ENCODE results near the gene CDK5RAP2. TPM values are rescaled to one million over a fixed set of nuclear protein-coding genes. Genes with fewer than 3 reads are reported as not detected.

Gene CDK5RAP2
- total and polyA plus RNA-seq, 2 experiments from 2014 or later, result 23.9 to 30.9 TPM

- H3K79me2 ChIP-seq, result no peaks in the 10 kb centered on the region
- no peak for DNase-seq (ENCODE audit: low spot score)
- H3K4me2 ChIP-seq, result no peak overlapping the region
- H3K9me2 ChIP-seq (replicated peaks; ENCODE audit: insufficient read depth), result no peaks in the 10 kb centered on the region
- H3K27ac ChIP-seq, result peak overlapping the region; percentile 19
- no peak overlapping the region for H2AFZ ChIP-seq
- WGBS (ENCODE audit: low lambda C conversion rate, missing lambda C conversion rate), result 80% methylated on average over 12 of the region's 12 CpGs
- H3K27me3 ChIP-seq, result no peaks in the 10 kb centered on the region
- no peaks in the 10 kb centered on the region for H4K20me1 ChIP-seq (ENCODE audit: insufficient read depth, poor library complexity, severe bottlenecking)
- H3K36me3 ChIP-seq (replicated peaks; ENCODE audit: insufficient read depth, low read depth), result no peaks in the 10 kb centered on the region
- H3K9me3 ChIP-seq (ENCODE audit: low read depth), result no peaks in the 10 kb centered on the region
- no peak for TF ChIP-seq EZH2phosphoT487 (IDR thresholded peaks at IDR 0.05; ENCODE audit: low read depth, severe bottlenecking, unreplicated experiment)
- no peak for TF ChIP-seq CTCF (IDR thresholded peaks at IDR 0.05; ENCODE audit: poor library complexity)
- no peak for TF ChIP-seq EZH2 (IDR thresholded peaks at IDR 0.05; ENCODE audit: borderline replicate concordance)
- no peak overlapping the region for H3K4me3 ChIP-seq
- peaks cover 17% of the 10 kb centered on the region for H3K4me1 ChIP-seq (ENCODE audit: insufficient read depth)
Observed at GRCh38 chr9:120390637-120391190, 189.3 kb downstream of the CDK5RAP2 start.

GRCh38 chr9:120389867-120390266 is 190.1 kb downstream of the CDK5RAP2 start:
- Histone ChIP-seq H3K4me2 (no peak overlapping the region), H3K36me3 (replicated peaks; ENCODE audit: insufficient read depth, low read depth) (no peaks in the 10 kb centered on the region), H3K4me1 (ENCODE audit: insufficient read depth) (peaks cover 17% of the 10 kb centered on the region), H3K79me2 (no peaks in the 10 kb centered on the region), H4K20me1 (ENCODE audit: insufficient read depth, poor library complexity, severe bottlenecking) (no peaks in the 10 kb centered on the region), H3K4me3 (no peak overlapping the region), H2AFZ (no peak overlapping the region), H3K27ac (peak overlapping the region; percentile 19), H3K9me3 (ENCODE audit: low read depth) (no peaks in the 10 kb centered on the region), H3K9me2 (replicated peaks; ENCODE audit: insufficient read depth) (no peaks in the 10 kb centered on the region), H3K27me3 (no peaks in the 10 kb centered on the region)
- TF ChIP-seq CTCF (IDR thresholded peaks at IDR 0.05; ENCODE audit: poor library complexity), result no peak
- TF ChIP-seq EZH2 (IDR thresholded peaks at IDR 0.05; ENCODE audit: borderline replicate concordance), result no peak
- no peak for TF ChIP-seq EZH2phosphoT487 (IDR thresholded peaks at IDR 0.05; ENCODE audit: low read depth, severe bottlenecking, unreplicated experiment)
- 94% methylated on average over 8 of the region's 8 CpGs for WGBS (ENCODE audit: low lambda C conversion rate, missing lambda C conversion rate)
- DNase-seq (ENCODE audit: low spot score), result no peak

DNA sequence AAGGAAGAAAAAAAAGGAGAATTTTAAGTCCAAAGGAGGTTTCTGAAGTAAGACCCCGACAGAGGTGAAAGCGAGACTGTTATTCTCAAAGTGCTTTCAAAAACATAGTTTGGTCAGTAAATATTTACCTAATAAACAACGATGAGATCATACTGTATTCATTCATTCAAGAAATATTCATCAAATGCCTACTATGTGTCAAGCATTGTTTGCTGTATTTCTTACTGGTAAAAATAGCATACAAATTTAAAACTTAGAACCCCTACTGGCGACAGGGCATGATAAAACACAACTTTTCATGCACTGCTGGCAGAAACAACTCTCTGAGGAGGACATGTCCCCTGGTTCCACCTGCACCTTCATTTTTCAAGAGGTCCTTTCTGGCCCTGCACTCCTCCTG is 190.7 kb downstream of the CDK5RAP2 start:
- H3K79me2 ChIP-seq, result no peaks in the 10 kb centered on the region
- 95% methylated on average over 4 of the region's 4 CpGs for WGBS (ENCODE audit: low lambda C conversion rate, missing lambda C conversion rate)
- no peaks in the 10 kb centered on the region for H3K9me2 ChIP-seq (replicated peaks; ENCODE audit: insufficient read depth)
- no peaks in the 10 kb centered on the region for H4K20me1 ChIP-seq (ENCODE audit: insufficient read depth, poor library complexity, severe bottlenecking)
- TF ChIP-seq EZH2 (IDR thresholded peaks at IDR 0.05; ENCODE audit: borderline replicate concordance), result no peak
- no peak for TF ChIP-seq CTCF (IDR thresholded peaks at IDR 0.05; ENCODE audit: poor library complexity)
- TF ChIP-seq EZH2phosphoT487 (IDR thresholded peaks at IDR 0.05; ENCODE audit: low read depth, severe bottlenecking, unreplicated experiment), result no peak
- H3K4me1 ChIP-seq (ENCODE audit: insufficient read depth), result peaks cover 22% of the 10 kb centered on the region
- no peak for DNase-seq (ENCODE audit: low spot score)
- no peak overlapping the region for H2AFZ ChIP-seq
- no peak overlapping the region for H3K4me3 ChIP-seq
- no peak overlapping the region for H3K4me2 ChIP-seq
- H3K9me3 ChIP-seq (ENCODE audit: low read depth), result no peaks in the 10 kb centered on the region
- no peaks in the 10 kb centered on the region for H3K27me3 ChIP-seq
- H3K27ac ChIP-seq, result no peak overlapping the region
- H3K36me3 ChIP-seq (replicated peaks; ENCODE audit: insufficient read depth, low read depth), result no peaks in the 10 kb centered on the region
